ENCODE data around the gene CUBN.

The CUBN gene

GRCh38 chr10:17061418-17061817, 68.2 kb downstream of the CUBN start:
- TF ChIP-seq CTCF (IDR thresholded peaks at IDR 0.05; ENCODE audit: insufficient read depth, missing control alignments) = no peak
- DNase-seq (ENCODE audit: insufficient read length, low spot score) = no peak
- no peak for FAIRE-seq

- DNase-seq (ENCODE audit: insufficient read length, low spot score) (no peak), FAIRE-seq (no peak)
- TF ChIP-seq CTCF (IDR thresholded peaks at IDR 0.05; ENCODE audit: insufficient read depth, missing control alignments) = no peak
Observed at GRCh38 chr10:17060289-17060688, 69.3 kb downstream of the CUBN start.

- no peak for FAIRE-seq
Observed at GRCh38 chr10:17059197-17059688, 70.4 kb downstream of the CUBN start.

GRCh38 chr10:17058093-17058492, 71.5 kb downstream of the CUBN start:
- FAIRE-seq (no peak), DNase-seq (ENCODE audit: insufficient read length, low spot score) (no peak)

More at GRCh38 chr10:17059197-17059688, 70.4 kb downstream of the CUBN start:
- TF ChIP-seq CTCF (IDR thresholded peaks at IDR 0.05; ENCODE audit: insufficient read depth, missing control alignments) = no peak
- no peak for DNase-seq (ENCODE audit: insufficient read length, low spot score)

GRCh38 chr10:17056781-17057428, 72.7 kb downstream of the CUBN start:
- no peak for DNase-seq (ENCODE audit: insufficient read length, low spot score)
- no peak for TF ChIP-seq CTCF (IDR thresholded peaks at IDR 0.05; ENCODE audit: insufficient read depth, missing control alignments)
- no peak for FAIRE-seq

More at GRCh38 chr10:17058093-17058492, 71.5 kb downstream of the CUBN start:
- no peak for TF ChIP-seq CTCF (IDR thresholded peaks at IDR 0.05; ENCODE audit: insufficient read depth, missing control alignments)

- no peak for TF ChIP-seq CTCF (IDR thresholded peaks at IDR 0.05; ENCODE audit: insufficient read depth, missing control alignments)
- DNase-seq (ENCODE audit: insufficient read length, low spot score) (no peak), FAIRE-seq (no peak)
Observed at GRCh38 chr10:17053513-17053912, 76.1 kb downstream of the CUBN start.

- no peak for FAIRE-seq
Observed at GRCh38 chr10:17053061-17053460, 76.5 kb downstream of the CUBN start.

More at GRCh38 chr10:17053061-17053460, 76.5 kb downstream of the CUBN start:
- DNase-seq (ENCODE audit: insufficient read length, low spot score) = no peak
- no peak for TF ChIP-seq CTCF (IDR thresholded peaks at IDR 0.05; ENCODE audit: insufficient read depth, missing control alignments)

All from D721Med (cell line).